BJ (cell line): ENCODE results near the gene AGPAT2. TPM values are rescaled to one million over a fixed set of nuclear protein-coding genes. Genes with fewer than 3 reads are reported as not detected.

ENCODE experiments used
- CTCF ChIA-PET: fragments of 350-600 bp; formaldehyde crosslinking; extraction: SDS; loops from one replicate; lab custom pipeline; 2021; ENCODE audit warnings: antibody characterized with exemption, inconsistent platforms; lab: Yijun Ruan, JAX
- POLR2A ChIA-PET: fragments of 300-600 bp; sonication (Branson Sonifier 250); formaldehyde crosslinking; extraction: SDS; loops from one replicate; lab custom pipeline; 2021; ENCODE audit warnings: antibody characterized with exemption; lab: Charles Lee
- DNase-seq: peaks from one replicate; pipeline ENCODE4 v3.0.0-alpha.2; 2011; ENCODE audit warnings: low read depth
- H3K27me3 ChIP-seq: 2 replicates; pipeline ENCODE4 v1.6.0; 2011; ENCODE audit warnings: low read length; ENCODE audit not compliant: control insufficient read depth, insufficient read depth
- H3K36me3 ChIP-seq: 2 replicates; pipeline ENCODE4 v1.5.1; 2011; ENCODE audit warnings: low read length; ENCODE audit not compliant: control insufficient read depth, insufficient read depth
- H3K4me3 ChIP-seq: 2 replicates; pipeline ENCODE4 v1.5.1; 2011; ENCODE audit warnings: low read depth, mild to moderate bottlenecking, control low read depth, low read length
- CTCF ChIP-seq: IDR thresholded peaks from 2 replicates; pipeline ENCODE4 v1.5.1; 2011; ENCODE audit warnings: low read depth, mild to moderate bottlenecking, control low read depth, inconsistent platforms, low read length, moderate library complexity; ENCODE audit not compliant: insufficient read depth
- polyA plus RNA-seq: library from polyadenylated mRNA; depleted of rRNA; stranded (reverse); fragments of >200 nt; gene quantifications from 2 replicates; pipeline ENCODE4 v1.2.3, GENCODE V29; 2011

The AGPAT2 gene
- polyA plus RNA-seq, 1 experiment: 68.3 TPM

GRCh38 chr9:136697146-136697820 lies 10.0 kb upstream of the AGPAT2 start:
- TF ChIP-seq CTCF: no peak
- CTCF ChIA-PET: interaction anchor here (1.0 to 1.8 kb wide), 4 partner anchors 25 to 257 kb away, joined by 3 to 6 read pairs (median 4); no protein-coding TSS in a partner anchor
- Histone ChIP-seq H3K27me3 (peaks cover 8% of the 10 kb centered on the region), H3K4me3 (no peak overlapping the region), H3K36me3 (no peaks in the 10 kb centered on the region)
- DNase-seq: no peak
- POLR2A ChIA-PET: no interaction called here

GRCh38 chr9:136696502-136696901 lies 9.2 kb upstream of the AGPAT2 start:
- TF ChIP-seq CTCF: no peak
- no peak for DNase-seq
- Histone ChIP-seq H3K27me3 (peaks cover 6% of the 10 kb centered on the region), H3K4me3 (no peak overlapping the region), H3K36me3 (no peaks in the 10 kb centered on the region)
- ChIA-PET CTCF (interaction anchor here (0.6 to 1.8 kb wide), 4 partner anchors 24 to 212 kb away, joined by 3 to 6 read pairs (median 4); no protein-coding TSS in a partner anchor), POLR2A (no interaction called here)

- DNase-seq: no peak
- ChIA-PET CTCF (interaction anchor here (0.6 to 1.8 kb wide), 4 partner anchors 25 to 211 kb away, joined by 3 to 6 read pairs (median 4); no protein-coding TSS in a partner anchor), POLR2A (no interaction called here)
- Histone ChIP-seq H3K27me3 (peaks cover 6% of the 10 kb centered on the region), H3K36me3 (no peaks in the 10 kb centered on the region), H3K4me3 (no peak overlapping the region)
- no peak for TF ChIP-seq CTCF
Observed at GRCh38 chr9:136695955-136696354, 8.7 kb upstream of the AGPAT2 start.

GRCh38 chr9:136695435-136695895 lies 8.2 kb upstream of the AGPAT2 start:
- Histone ChIP-seq H3K36me3 (no peaks in the 10 kb centered on the region), H3K4me3 (no peak overlapping the region), H3K27me3 (peaks cover 6% of the 10 kb centered on the region)
- no peak for TF ChIP-seq CTCF
- no peak for DNase-seq
- ChIA-PET CTCF (interaction anchor here (0.6 to 1.8 kb wide), 5 partner anchors 8 to 211 kb away, joined by 3 to 6 read pairs (median 5); no protein-coding TSS in a partner anchor), POLR2A (no interaction called here)

GRCh38 chr9:136694872-136695247 lies 7.6 kb upstream of the AGPAT2 start:
- no peak for DNase-seq
- ChIA-PET POLR2A (no interaction called here), CTCF (interaction anchor here (0.5 to 1.5 kb wide), 4 partner anchors 9 to 33 kb away, joined by 3 to 5 read pairs (median 4); no protein-coding TSS in a partner anchor)
- Histone ChIP-seq H3K4me3 (no peak overlapping the region), H3K27me3 (peaks cover 6% of the 10 kb centered on the region), H3K36me3 (no peaks in the 10 kb centered on the region)
- no peak for TF ChIP-seq CTCF
